NCI-H1694 treated with DMSO at 0.1 percent for 48 hours (cell line): Measurements from ENCODE around the gene TIMM21.

Experiments
- DNase-seq: peaks from one replicate; lab custom pipeline; 2025; lab: John Stamatoyannopoulos, UW

Gene TIMM21

GRCh38 chr18:74147779-74148542 lies at the start of gene TIMM21, which contains the start of gene FBXO15:
Gene TIMM21, plus strand, starts transcription at chr18:74148523. Its CDS starts 286 bp downstream, at chr18:74148809.
Gene FBXO15, minus strand, starts transcription at chr18:74147834. Its CDS starts 49 bp downstream, at chr18:74147785.
- peak; percentile 93 for DNase-seq

- no peak for DNase-seq
These were observed 39.9 kb upstream of the TIMM21 start for GRCh38 chr18:74108460-74108859.

GRCh38 chr18:74110149-74110548 lies 38.2 kb upstream of the TIMM21 start:
- DNase-seq: no peak

GRCh38 chr18:74110976-74111375 lies 37.3 kb upstream of the TIMM21 start:
- no peak for DNase-seq

- DNase-seq: no peak
These were observed 34.6 kb upstream of the TIMM21 start for GRCh38 chr18:74113711-74114110.

- no peak for DNase-seq
These were observed 34.2 kb upstream of the TIMM21 start for GRCh38 chr18:74114116-74114515.

- DNase-seq: no peak
These were observed 33.3 kb upstream of the TIMM21 start for GRCh38 chr18:74115046-74115445.

- no peak for DNase-seq
These were observed 31.4 kb upstream of the TIMM21 start for GRCh38 chr18:74116633-74117554.

GRCh38 chr18:74123200-74123599 lies 25.1 kb upstream of the TIMM21 start:
- DNase-seq: no peak

GRCh38 chr18:74124642-74125041 lies 23.7 kb upstream of the TIMM21 start:
- DNase-seq: no peak

- no peak for DNase-seq
These were observed 21.4 kb upstream of the TIMM21 start for GRCh38 chr18:74126684-74127655.

GRCh38 chr18:74128159-74128558 lies 20.2 kb upstream of the TIMM21 start:
- no peak for DNase-seq

GRCh38 chr18:74131124-74131523 lies 17.2 kb upstream of the TIMM21 start:
- no peak for DNase-seq

GRCh38 chr18:74132201-74132600 lies 16.1 kb upstream of the TIMM21 start:
- no peak for DNase-seq

- DNase-seq: no peak
These were observed 10.3 kb upstream of the TIMM21 start for GRCh38 chr18:74137920-74138538.

- DNase-seq: no peak
These were observed 8.9 kb upstream of the TIMM21 start for GRCh38 chr18:74139411-74139810.

- DNase-seq: no peak
These were observed 8.4 kb upstream of the TIMM21 start for GRCh38 chr18:74139888-74140287.

- DNase-seq: no peak
These were observed 7.7 kb upstream of the TIMM21 start for GRCh38 chr18:74140582-74140981.

- no peak for DNase-seq
These were observed 6.7 kb upstream of the TIMM21 start for GRCh38 chr18:74141667-74142066.

- no peak for DNase-seq
These were observed 6.1 kb upstream of the TIMM21 start for GRCh38 chr18:74142252-74142651.

GRCh38 chr18:74146756-74147155 lies 1.6 kb upstream of the TIMM21 start:
- DNase-seq: no peak

- no peak for DNase-seq
These were observed 888 bp upstream of the TIMM21 start for GRCh38 chr18:74147491-74147778.
